Fibroblast of lung (primary cell): ENCODE results near the gene RBFOX1.

ENCODE experiments used
- CTCF ChIP-seq, 2 donors: IDR thresholded peaks in 1 of 2; conservative IDR thresholded peaks in 1 of 2; 1 replicate in 1 of 2; 2 replicates in 1 of 2; pipeline ENCODE4 v1.5.1; 2011 to 2012; ENCODE audit warnings: low read length in 2 of 2, control low read depth in 1 of 2, inconsistent platforms in 1 of 2, low read depth in 1 of 2, mild to moderate bottlenecking in 1 of 2
- EZH2 ChIP-seq: IDR thresholded peaks from 2 replicates; pipeline ENCODE4 v1.5.1; 2012; ENCODE audit warnings: low read length, control low read depth, mild to moderate bottlenecking; ENCODE audit errors: missing control alignments

- TF ChIP-seq CTCF (conservative IDR thresholded peaks at IDR 0.05 in 1 of 2, IDR thresholded peaks at IDR 0.05 in 1 of 2; ENCODE audit: low read depth in 1 of 2, low read length in 2 of 2), result no peak
- TF ChIP-seq EZH2, result no peak
Observed at GRCh38 chr16:7355758-7356157, 23.1 kb downstream of the RBFOX1 start.
